GM15510 (cell line): Measurements from ENCODE around the gene SPAG16.

Experiments used
- POLR2A ChIP-seq: IDR thresholded peaks from 3 replicates; pipeline ENCODE4 v1.6.1; 2011; ENCODE audit warnings: borderline replicate concordance; ENCODE audit not compliant: insufficient read length; ENCODE audit errors: extremely low read depth

The SPAG16 gene

DNA sequence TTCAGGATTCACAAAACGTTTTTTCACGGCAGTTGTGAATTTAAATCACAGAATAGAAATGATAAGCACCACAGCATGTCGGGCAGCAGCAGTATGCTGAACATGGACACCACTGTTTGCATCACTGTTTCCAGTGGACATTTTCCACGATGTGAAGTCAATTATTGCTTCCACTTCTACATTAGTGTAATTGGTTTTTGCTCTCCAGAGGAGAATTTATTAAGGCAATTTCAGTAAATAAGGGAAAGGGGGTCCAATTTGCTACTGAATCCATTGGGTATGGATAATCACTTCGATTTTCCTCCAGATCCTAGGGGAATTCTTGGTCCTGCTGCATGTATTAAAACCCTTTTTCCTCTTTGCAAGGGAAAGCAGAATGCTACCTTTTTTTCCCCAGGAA lies 1096.4 kb downstream of the SPAG16 start:
- TF ChIP-seq POLR2A = no peak

DNA sequence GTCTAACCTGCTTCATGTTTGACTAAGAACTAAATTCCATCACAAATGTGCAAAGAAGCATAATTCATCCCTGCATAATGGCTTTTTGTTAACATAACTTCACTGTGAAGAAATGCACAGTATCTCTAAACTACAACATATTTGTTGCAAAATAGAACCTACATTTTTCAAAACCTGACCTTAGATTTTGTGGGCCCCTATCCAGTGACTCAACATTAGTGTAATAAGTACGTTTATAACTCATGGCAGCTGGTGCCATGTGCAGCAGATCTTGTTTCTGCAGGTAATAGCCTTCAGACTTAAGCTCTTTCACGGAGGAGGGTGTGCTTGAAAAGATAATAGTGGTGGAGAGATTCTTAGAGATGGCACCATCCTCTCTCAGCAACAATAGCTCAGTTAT lies 1098.0 kb downstream of the SPAG16 start:
- no peak for TF ChIP-seq POLR2A

DNA sequence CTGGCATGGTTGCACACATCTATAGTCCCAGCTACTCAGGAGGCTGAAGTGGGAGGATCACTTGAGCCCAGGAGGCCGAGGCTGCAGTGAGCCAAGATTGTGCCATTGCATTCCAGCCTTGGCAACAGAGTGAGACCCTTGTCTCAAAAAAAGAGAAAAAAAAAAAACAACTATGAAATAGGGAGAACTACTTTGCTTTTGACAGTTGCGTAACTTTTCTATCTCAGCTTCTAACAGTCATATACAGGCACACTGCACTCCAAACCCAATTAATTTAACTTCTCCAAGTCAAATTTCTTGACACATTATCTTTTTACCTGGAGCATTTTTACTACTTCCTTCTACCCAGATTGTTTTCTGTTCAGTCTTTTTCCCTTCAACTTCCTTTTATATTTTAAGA lies 1102.5 kb downstream of the SPAG16 start:
- TF ChIP-seq POLR2A = no peak

DNA sequence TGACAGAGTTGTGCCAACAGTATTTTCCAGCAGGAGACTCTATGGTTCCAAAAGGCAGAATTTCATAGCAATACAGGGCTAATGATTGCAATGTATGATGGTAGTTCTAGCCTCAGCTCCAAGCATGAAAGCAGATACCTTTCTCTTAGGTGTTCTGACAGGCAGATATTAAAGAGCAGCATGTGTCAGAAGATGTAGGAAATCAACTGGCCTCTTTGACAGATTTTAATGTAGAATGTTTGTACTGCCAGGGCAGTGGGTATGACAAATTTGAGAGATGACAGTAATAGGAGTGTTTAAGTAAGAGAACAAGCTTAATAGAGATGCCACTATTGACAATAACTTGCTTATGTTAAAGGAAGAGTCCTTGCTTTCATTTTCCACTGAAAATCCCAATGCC lies 1105.1 kb downstream of the SPAG16 start:
- TF ChIP-seq POLR2A = no peak

DNA sequence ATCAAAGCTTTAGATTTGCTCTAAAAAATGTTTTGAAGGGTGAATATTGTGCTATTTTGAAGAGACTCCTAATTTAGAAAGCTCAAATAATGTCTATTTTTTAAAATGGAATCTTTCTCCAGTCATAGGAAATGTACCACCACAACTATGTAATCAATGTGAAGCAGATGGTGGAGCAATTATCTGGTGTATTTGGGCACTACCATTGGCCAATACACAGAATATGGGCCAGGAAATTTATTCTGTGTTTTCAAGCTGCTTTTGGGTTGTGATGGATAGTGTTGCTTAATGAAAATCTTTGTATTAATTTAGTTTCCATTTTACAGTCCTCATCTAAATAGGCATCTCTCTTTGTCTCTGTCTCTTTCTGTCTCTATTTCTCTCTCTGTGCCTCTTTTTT lies 1109.5 kb downstream of the SPAG16 start:
- TF ChIP-seq POLR2A = no peak

DNA sequence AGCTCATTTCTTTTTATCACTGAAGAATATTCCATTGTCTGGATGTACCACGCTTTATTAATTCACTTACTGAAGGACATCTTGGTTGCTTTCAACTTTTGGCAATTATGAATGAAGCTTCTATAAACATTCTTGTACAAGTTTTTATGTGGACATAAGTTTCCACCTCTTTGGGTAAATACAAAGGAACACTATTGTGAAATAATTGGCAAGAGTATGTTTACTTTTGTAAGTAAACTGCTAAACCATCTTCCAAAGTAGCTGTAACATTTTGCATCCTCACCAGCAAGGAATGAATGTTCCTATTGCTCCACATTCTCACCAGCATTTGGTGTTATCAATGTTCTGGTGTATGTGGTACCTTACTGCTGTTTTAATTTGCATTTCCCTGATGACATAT lies 1110.8 kb downstream of the SPAG16 start:
- TF ChIP-seq POLR2A = no peak

DNA sequence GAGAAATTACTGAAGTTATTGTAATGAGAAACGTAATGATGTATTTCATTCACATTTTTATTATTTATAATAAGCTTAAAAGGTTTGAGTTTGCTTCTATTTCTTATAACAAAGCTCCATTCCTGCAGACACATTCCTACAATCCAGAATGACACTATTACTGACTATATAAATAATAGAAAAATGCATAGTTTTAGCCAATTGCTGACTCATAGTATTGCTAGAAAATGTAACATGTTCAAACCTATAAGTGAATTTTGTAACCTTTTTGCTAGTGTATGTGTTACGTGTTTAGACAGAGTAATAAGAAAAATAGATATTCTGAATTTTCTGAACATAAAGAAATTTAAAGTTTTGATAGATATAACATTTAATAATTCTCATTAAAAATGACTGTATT lies 1117.3 kb downstream of the SPAG16 start:
- no peak for TF ChIP-seq POLR2A

DNA sequence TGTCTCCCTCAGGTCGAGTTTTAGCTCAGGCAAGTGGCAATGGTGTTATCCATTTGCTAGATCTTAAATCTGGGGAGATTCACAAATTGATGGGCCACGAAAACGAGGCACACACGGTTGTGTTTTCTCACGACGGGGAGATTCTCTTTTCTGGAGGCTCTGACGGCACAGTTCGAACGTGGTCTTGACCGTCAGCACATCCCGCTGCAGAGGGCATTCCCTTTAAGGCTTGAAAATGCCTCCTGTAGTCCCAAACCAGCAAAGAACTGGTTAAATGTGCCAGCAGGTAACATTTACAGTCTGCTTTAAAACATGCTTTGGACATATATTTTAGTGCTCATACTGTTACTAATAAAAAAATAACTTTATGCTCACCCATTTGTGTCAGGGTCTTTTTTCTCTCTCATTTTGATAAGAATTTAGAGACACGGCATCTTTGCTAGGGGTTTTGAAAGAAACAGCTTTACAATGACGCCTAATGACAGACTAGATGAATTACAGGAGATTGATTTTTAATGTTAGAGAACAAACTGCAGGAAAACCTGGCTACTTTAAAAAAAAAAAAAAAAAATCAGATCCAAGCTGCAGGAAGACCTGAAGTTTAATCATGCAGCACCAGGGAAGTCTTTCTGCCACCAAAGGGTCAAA lies 1126.0 kb downstream of the SPAG16 start:
- TF ChIP-seq POLR2A = no peak

DNA sequence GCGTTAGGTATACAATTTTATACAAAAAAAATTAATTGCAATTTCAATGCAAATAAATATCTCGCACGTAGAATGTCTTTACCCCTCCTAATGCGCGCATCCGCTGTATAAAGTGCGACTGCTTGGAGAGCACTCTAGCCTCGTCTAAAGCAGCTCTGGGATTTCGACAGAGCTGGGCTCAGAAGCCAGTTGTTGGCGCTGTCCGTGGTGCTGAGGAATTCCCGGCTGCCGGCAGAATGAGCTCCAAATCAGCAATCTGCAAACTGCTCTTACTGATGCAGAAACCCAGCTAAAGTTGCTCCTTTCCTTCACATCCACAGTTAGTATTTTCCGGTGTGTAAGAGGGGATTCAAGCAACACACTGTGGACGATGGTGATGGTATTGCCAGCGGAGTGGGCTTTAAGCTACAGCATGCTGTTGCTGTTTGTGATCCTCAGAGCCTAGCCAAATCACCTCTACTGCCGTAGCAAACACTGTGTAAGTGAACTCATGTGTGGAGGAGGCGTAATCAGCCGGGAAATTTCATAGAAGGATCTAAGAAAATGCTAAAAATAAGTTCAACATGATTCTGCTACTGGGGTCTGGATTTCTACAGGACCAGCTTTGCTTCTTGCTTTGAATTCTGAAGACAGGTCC lies 1126.8 kb downstream of the SPAG16 start, which contains the start of gene VWC2L:
Gene VWC2L (plus strand): TSS at position 137 of the 637 bp plus-strand sequence. CDS start 3,140 bp downstream, outside the sequence.
- TF ChIP-seq POLR2A = no peak

DNA sequence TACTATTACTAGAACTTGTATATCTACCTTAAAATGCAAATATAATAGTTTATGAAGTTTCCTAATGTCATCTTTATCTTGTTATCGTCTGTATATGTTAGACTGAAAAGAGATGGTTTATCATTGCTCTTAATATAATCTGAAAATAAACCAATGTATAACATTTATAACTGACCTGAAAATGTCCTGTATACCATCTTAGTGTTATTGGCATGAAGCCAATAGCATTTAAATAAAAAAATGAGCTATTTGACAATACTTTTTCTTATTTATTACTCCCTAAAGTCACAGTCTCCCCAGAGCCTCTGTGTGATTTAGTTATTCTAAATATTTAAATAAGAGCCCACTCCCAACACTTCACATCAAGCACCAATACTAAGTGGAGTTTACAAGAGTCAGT lies 1128.4 kb downstream of the SPAG16 start:
- TF ChIP-seq POLR2A = no peak

DNA sequence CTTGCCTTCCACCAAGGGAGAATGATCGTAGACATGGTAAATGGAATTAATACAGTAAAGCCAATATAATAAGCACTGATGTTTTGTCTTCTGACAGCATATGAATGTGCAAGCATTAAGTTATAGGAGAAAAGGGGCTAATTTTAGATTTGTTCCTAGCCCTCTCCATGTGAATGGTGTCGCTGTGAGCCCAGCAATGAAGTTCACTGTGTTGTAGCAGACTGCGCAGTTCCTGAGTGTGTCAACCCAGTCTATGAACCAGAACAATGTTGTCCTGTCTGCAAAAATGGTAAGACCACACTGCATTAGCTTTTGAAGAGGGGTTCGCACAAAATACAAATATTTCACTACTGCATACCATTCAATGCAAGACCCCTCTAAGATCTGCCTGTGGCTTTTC lies 1152.2 kb downstream of the SPAG16 start:
- TF ChIP-seq POLR2A = no peak

DNA sequence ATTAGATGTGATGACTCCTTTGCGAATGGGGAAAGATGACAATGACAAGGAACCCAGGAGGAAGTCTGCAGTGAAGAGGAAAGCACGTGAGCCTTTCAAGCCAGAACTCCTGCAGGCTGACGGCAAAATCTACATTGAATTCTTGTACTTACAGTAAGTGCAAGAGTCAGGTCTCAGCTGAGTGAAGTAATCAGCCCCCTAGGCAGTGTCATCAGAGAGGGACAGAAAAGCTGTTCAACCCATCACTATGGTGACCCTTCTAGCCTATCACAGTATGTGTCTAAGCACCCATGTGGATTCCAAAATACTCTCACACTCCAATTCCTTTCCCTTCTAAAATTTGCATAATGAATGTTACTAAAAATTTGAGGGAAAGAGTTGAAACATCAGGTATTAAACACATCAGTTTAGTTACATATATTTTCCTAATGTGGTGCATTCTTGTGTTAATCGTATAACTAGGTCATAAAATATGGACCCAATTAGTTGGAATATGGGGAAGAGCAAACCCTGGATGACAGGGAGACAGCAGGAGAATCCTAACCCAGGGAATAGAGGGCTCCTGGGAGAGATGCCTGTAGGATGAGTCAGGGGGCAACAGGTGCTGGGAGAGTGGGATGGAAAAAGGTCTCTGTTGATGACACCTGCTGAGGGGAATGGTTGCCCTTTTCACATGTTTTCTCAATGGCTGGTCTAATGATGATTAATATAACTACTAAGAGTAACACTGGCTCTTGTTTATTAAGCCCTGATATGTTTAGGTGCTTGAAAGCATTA lies 1166.0 kb downstream of the SPAG16 start:
- TF ChIP-seq POLR2A = no peak

DNA sequence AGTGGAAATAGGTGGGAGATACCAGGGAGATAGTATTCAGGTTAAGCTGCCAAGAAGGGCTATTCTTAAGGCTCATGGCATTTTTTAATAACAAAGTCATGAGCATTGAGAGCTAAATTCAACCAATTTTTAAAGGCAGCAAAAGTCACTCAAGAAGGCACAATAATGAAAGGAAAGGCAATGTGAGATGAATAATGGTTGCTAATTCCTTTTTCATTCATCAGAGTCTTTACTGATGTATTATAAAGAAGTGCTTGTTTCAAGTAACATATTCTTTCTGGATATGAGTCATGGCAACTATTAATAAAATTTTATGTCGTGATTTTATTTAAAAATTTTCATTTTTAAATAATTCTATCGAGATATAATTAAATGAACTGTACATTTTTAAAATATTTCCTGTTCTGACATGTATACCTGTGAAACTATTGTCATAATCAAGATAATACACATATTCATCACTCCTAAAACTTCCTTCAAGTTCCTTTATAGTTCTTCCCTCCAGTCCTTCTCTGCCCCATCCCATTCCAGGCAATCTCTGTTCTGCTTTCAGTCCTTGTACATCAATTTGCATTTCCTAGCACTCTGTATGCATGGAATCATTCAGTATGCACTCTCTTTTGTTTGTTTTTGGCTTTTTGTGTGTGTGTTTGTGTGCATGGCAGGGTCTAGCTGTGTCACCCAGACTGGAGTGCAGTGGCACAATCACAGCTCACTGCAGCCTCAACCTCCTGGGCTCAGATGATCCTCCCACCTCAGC lies 1167.4 kb downstream of the SPAG16 start:
- no peak for TF ChIP-seq POLR2A
